Osteoblast (primary cell): ENCODE data around the gene SNAP25. TPM values are rescaled to one million over a fixed set of nuclear protein-coding genes. Genes with fewer than 3 reads are reported as not detected.

Experiments used
- DNase-seq: peaks from one replicate; pipeline ENCODE4 v3.0.0; 2011; ENCODE audit warnings: low spot score, mixed read lengths; ENCODE audit not compliant: insufficient read length; ENCODE audit errors: missing footprints
- H2AFZ ChIP-seq: 2 replicates; pipeline ENCODE4 v1.6.0; 2011; ENCODE audit warnings: mild to moderate bottlenecking, low read length
- H3K27ac ChIP-seq: 2 replicates; pipeline ENCODE4 v1.5.1; 2011; ENCODE audit warnings: mild to moderate bottlenecking, low read depth, low read length, moderate library complexity
- H3K27me3 ChIP-seq: 2 replicates; pipeline ENCODE4 v1.6.0; 2012; ENCODE audit warnings: mild to moderate bottlenecking, control low read depth, inconsistent platforms, low read length, moderate library complexity; ENCODE audit not compliant: insufficient read depth
- H3K36me3 ChIP-seq: 2 replicates; pipeline ENCODE4 v1.5.1; 2011; ENCODE audit warnings: mild to moderate bottlenecking, low read length, control low read depth, moderate library complexity; ENCODE audit not compliant: insufficient read depth
- H3K4me1 ChIP-seq: 2 replicates; pipeline ENCODE4 v1.5.1; 2011; ENCODE audit warnings: mild to moderate bottlenecking, low read length, control low read depth, moderate library complexity; ENCODE audit not compliant: insufficient read depth
- H3K4me2 ChIP-seq: 2 replicates; pipeline ENCODE4 v1.6.0; 2011; ENCODE audit warnings: mild to moderate bottlenecking, low read length; ENCODE audit not compliant: insufficient read depth
- H3K4me3 ChIP-seq: fragments of 200-600 bp; sonication (generic); 3 replicates; pipeline ENCODE4 v1.5.1; 2012; ENCODE audit warnings: mild to moderate bottlenecking, low read length, inconsistent platforms; ENCODE audit not compliant: insufficient read depth
- H3K79me2 ChIP-seq: 2 replicates; pipeline ENCODE4 v1.6.0; 2012; ENCODE audit warnings: mild to moderate bottlenecking, low read length, control low read depth, inconsistent platforms; ENCODE audit not compliant: insufficient read depth
- H3K9me3 ChIP-seq: 2 replicates; pipeline ENCODE4 v1.5.1; 2011; ENCODE audit warnings: low read depth, low read length, control low read depth
- H4K20me1 ChIP-seq: 2 replicates; pipeline ENCODE4 v1.6.0; 2012; ENCODE audit warnings: mild to moderate bottlenecking, low read length, control low read depth; ENCODE audit not compliant: insufficient read depth
- CTCF ChIP-seq: IDR thresholded peaks from 2 replicates; pipeline ENCODE4 v1.5.1; 2011; ENCODE audit warnings: mild to moderate bottlenecking, low read depth, low read length, moderate library complexity; ENCODE audit errors: extremely low read depth
- total RNA-seq: library from RNA; depleted of rRNA; stranded (reverse); fragments of >200 nt; gene quantifications from 2 replicates; pipeline ENCODE4 v1.2.3, GENCODE V29; 2012

Gene SNAP25
- total RNA-seq, 1 donor, result 1.8 TPM

GRCh38 chr20:10347086-10347880 is 128.7 kb downstream of the SNAP25 start:
- Histone ChIP-seq H4K20me1 (no peaks in the 10 kb centered on the region), H3K9me3 (no peaks in the 10 kb centered on the region), H2AFZ (no peak overlapping the region), H3K36me3 (no peaks in the 10 kb centered on the region), H3K27ac (no peak overlapping the region), H3K4me2 (no peak overlapping the region), H3K27me3 (no peaks in the 10 kb centered on the region), H3K4me3 (no peak overlapping the region), H3K79me2 (no peaks in the 10 kb centered on the region), H3K4me1 (peaks cover 17% of the 10 kb centered on the region)
- TF ChIP-seq CTCF, result no peak
- DNase-seq, result no peak

GRCh38 chr20:10349118-10349517 is 130.5 kb downstream of the SNAP25 start:
- Histone ChIP-seq H3K79me2 (no peaks in the 10 kb centered on the region), H3K36me3 (no peaks in the 10 kb centered on the region), H4K20me1 (no peaks in the 10 kb centered on the region), H3K4me1 (peaks cover 31% of the 10 kb centered on the region), H3K27me3 (no peaks in the 10 kb centered on the region), H3K9me3 (no peaks in the 10 kb centered on the region), H3K27ac (no peak overlapping the region), H3K4me2 (no peak overlapping the region), H2AFZ (no peak overlapping the region), H3K4me3 (no peak overlapping the region)
- no peak for DNase-seq
- TF ChIP-seq CTCF, result no peak

GRCh38 chr20:10350188-10350842 is 131.7 kb downstream of the SNAP25 start:
- Histone ChIP-seq H3K9me3 (no peaks in the 10 kb centered on the region), H3K27ac (peak overlapping the region; percentile 64), H3K79me2 (no peaks in the 10 kb centered on the region), H3K4me1 (peaks cover 31% of the 10 kb centered on the region), H2AFZ (peak overlapping the region; percentile 30), H3K4me3 (no peak overlapping the region), H3K4me2 (peak overlapping the region; percentile 17), H3K36me3 (no peaks in the 10 kb centered on the region), H3K27me3 (no peaks in the 10 kb centered on the region), H4K20me1 (no peaks in the 10 kb centered on the region)
- TF ChIP-seq CTCF, result no peak
- DNase-seq, result no peak

GRCh38 chr20:10352934-10353824 is 134.5 kb downstream of the SNAP25 start:
- H3K4me3 ChIP-seq, result no peak overlapping the region
- H3K9me3 ChIP-seq, result no peaks in the 10 kb centered on the region
- H2AFZ ChIP-seq, result no peak overlapping the region
- TF ChIP-seq CTCF, result no peak
- H3K79me2 ChIP-seq, result no peaks in the 10 kb centered on the region
- no peak overlapping the region for H3K4me2 ChIP-seq
- no peak overlapping the region for H3K27ac ChIP-seq
- H3K27me3 ChIP-seq, result no peaks in the 10 kb centered on the region
- no peaks in the 10 kb centered on the region for H4K20me1 ChIP-seq
- DNase-seq, result no peak
- H3K36me3 ChIP-seq, result no peaks in the 10 kb centered on the region
- H3K4me1 ChIP-seq, result peaks cover 31% of the 10 kb centered on the region
